Measurements from ENCODE around the gene GTPBP10. TPM values are rescaled to one million over a fixed set of nuclear protein-coding genes. Genes with fewer than 3 reads are reported as not detected.

GTPBP10 gene
- total and polyA plus RNA-seq, 9 of the 15 experiments (the other 6 are each of a cell fraction or from before 2014, with no cell fraction given), result 34.6 to 89.8 (median 76.4) TPM

DNA sequence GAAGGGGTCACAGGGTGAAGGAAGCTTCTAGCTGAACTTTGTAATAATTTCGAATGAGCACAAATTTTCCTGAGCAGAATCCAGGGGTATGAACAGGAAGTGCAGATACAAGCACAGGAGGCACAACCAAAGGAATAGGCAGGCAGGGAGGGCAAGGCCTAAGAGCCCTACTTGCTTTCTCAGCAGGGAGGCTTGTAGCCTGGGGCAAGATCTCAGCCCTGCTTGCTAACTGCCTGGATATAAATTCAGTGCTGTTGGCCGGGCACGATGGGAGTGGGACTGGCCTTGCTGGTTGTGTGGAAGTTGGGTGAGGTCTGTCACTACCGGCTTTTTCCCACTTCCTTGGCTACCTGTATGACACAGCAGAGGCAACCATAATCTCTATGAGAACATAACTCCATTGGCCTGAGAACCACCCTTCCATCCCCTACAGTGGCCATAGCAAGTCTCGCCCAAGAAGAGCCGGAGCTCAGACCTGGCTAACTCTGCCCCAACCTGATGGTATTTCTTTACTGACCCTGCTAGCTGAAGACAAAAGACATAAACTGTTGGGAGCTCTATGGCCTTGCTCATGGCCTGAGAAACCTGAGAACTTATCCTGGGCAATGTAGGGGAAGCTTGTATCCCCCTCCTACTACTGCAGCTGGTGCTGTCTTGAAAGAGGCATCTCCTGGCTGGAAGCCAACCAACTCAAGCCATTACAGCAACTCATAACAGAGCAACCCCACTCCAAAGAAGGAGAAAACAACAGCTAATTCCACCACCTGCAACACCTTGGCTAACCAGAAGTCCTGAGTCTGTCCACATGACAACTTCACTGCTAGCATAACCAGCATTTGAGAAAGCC lies 84.3 kb downstream of the GTPBP10 start:
- ChIA-PET CTCF (ENCODE audit: low intra/inter-chr PET ratio) (no interaction called here), POLR2A (interaction anchor here (0.6 kb wide), 1 partner anchor 62 kb away, joined by 3 read pairs; no protein-coding TSS in a partner anchor)
- Histone ChIP-seq H3K4me2 (ENCODE audit: insufficient read depth, low read length) (no peak overlapping the region), H3K36me3 (ENCODE audit: control insufficient read depth, insufficient read depth, low read length) (no peaks in the 10 kb centered on the region), H3K79me2 (ENCODE audit: control insufficient read depth, insufficient read depth, low read length) (no peaks in the 10 kb centered on the region), H4K20me1 (replicated peaks; ENCODE audit: control insufficient read depth, insufficient read depth, low read length) (no peaks in the 10 kb centered on the region), H3K9me3 (replicated peaks; ENCODE audit: control insufficient read depth, insufficient read depth, low read depth, low read length) (0 out of 2 replicates have a peak, but pooled peaks cover 2% of the 10 kb centered on the region), H3K9me1 (ENCODE audit: control insufficient read depth, insufficient read depth, low read length) (no peaks in the 10 kb centered on the region), H3K4me1 (replicated peaks in 1 of 2; ENCODE audit: control insufficient read depth in 2 of 2, insufficient read depth in 2 of 2, low read length in 2 of 2) (no peaks in the 10 kb centered on the region), H3K9ac (ENCODE audit: insufficient read depth in 1 of 2, low read depth in 2 of 2, low read length in 2 of 2) (no peak overlapping the region), H2AFZ (ENCODE audit: low read depth, low read length) (no peak overlapping the region), H3K27me3 (ENCODE audit: control insufficient read depth in 2 of 2, insufficient read depth in 2 of 2, low read length in 2 of 2) (no peaks in the 10 kb centered on the region; a peak in 1 of 5 replicates), H3K27ac (ENCODE audit: extremely low read depth, low read depth, low read length) (no peak overlapping the region), H3K4me3 (no peak overlapping the region)
- no peak for DNase-seq (ENCODE audit: extremely low read depth in 1 of 4, low spot score in 3 of 4)
- WGBS (ENCODE audit: insufficient coverage, low coverage, missing lambda C conversion rate), result 0% methylated on average over 6 of the region's 6 CpGs
- intact Hi-C loops (cut with micrococcal nuclease), result no loop called here
- ATAC-seq, result no peak
- in situ Hi-C loops (cut with MboI), result loop anchor here (5.0 to 10.0 kb wide), 2 partner anchors 264 to 1886 kb away; no protein-coding TSS in a partner anchor
- no peak for FAIRE-seq
- BruUV-seq (replicated peaks), result no TSS peak
- peak; percentile 28; the same call in 1 of the 2 replicates for TF ChIP-seq NFIC (IDR thresholded peaks at IDR 0.05)
- TF ChIP-seq CEBPG (CRISPR knock-in tag; IDR thresholded peaks at IDR 0.05), result no peak
- no peak for TF ChIP-seq CEBPG (tag; conservative IDR thresholded peaks at IDR 0.05 in 1 of 2, IDR thresholded peaks at IDR 0.05 in 1 of 2)

DNA sequence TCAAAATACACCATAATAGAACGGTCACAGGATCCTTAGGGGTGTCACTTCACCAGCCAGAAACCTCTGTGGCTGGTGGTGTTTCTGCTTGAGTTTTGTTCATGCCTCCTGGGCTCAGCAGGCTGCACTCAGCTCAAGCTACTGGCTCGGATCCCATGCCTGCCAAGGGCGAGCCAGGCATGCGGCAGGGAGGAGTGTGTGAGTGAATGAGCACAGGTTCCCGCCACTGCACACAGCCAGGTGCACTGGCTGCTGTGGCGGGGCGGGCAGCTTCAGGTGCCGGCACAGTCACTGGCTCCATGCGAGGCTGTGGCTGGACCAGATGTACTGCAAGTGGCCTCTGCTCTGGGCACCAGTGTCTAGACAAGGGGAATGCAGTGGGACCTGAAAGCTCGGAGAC lies 86.2 kb downstream of the GTPBP10 start:
- no peak for FAIRE-seq
- 0 out of 2 replicates have a peak, but pooled peaks cover 2% of the 10 kb centered on the region for H3K9me3 ChIP-seq (replicated peaks; ENCODE audit: control insufficient read depth, insufficient read depth, low read depth, low read length)
- H4K20me1 ChIP-seq (replicated peaks; ENCODE audit: control insufficient read depth, insufficient read depth, low read length), result no peaks in the 10 kb centered on the region
- no peak for TF ChIP-seq SIX5 (IDR thresholded peaks at IDR 0.05; ENCODE audit: borderline replicate concordance in 1 of 2, insufficient read depth in 1 of 2, low read depth in 1 of 2, low read length in 2 of 2)
- no peak for TF ChIP-seq LCOR (CRISPR knock-in tag; IDR thresholded peaks at IDR 0.05)
- TF ChIP-seq TOE1 (IDR thresholded peaks at IDR 0.05; ENCODE audit: borderline replicate concordance), result no peak
- TF ChIP-seq TOE1 (CRISPR knock-in tag; IDR thresholded peaks at IDR 0.05; ENCODE audit: borderline replicate concordance, low read depth), result no peak
- no peak for TF ChIP-seq ZNF79 (CRISPR knock-in tag; IDR thresholded peaks at IDR 0.05; ENCODE audit: low read depth)
- TF ChIP-seq RBBP5 (IDR thresholded peaks at IDR 0.05; ENCODE audit: borderline replicate concordance, insufficient read depth, low read length, poor library complexity, severe bottlenecking), result no peak
- TF ChIP-seq, protein P1, sequence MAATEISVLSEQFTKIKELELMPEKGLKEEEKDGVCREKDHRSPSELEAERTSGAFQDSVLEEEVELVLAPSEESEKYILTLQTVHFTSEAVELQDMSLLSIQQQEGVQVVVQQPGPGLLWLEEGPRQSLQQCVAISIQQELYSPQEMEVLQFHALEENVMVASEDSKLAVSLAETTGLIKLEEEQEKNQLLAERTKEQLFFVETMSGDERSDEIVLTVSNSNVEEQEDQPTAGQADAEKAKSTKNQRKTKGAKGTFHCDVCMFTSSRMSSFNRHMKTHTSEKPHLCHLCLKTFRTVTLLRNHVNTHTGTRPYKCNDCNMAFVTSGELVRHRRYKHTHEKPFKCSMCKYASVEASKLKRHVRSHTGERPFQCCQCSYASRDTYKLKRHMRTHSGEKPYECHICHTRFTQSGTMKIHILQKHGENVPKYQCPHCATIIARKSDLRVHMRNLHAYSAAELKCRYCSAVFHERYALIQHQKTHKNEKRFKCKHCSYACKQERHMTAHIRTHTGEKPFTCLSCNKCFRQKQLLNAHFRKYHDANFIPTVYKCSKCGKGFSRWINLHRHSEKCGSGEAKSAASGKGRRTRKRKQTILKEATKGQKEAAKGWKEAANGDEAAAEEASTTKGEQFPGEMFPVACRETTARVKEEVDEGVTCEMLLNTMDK (IDR thresholded peaks at IDR 0.05; ENCODE audit: borderline replicate concordance, insufficient read depth, low read depth, low read length, poor library complexity, severe bottlenecking), result no peak
- no peak overlapping the region for H3K4me2 ChIP-seq (ENCODE audit: insufficient read depth, low read length)
- no peak overlapping the region for H3K4me3 ChIP-seq
- CTCF ChIA-PET (ENCODE audit: low intra/inter-chr PET ratio), result no interaction called here
- no TSS peak for BruUV-seq (replicated peaks)
- no peaks in the 10 kb centered on the region; a peak in 1 of 5 replicates for H3K27me3 ChIP-seq (ENCODE audit: control insufficient read depth in 2 of 2, insufficient read depth in 2 of 2, low read length in 2 of 2)
- in situ Hi-C loops (cut with MboI) (loop anchor here (5.0 to 10.0 kb wide), 2 partner anchors 265 to 1888 kb away; no protein-coding TSS in a partner anchor), intact Hi-C loops (cut with micrococcal nuclease) (no loop called here)
- no peak for ATAC-seq
- H3K36me3 ChIP-seq (ENCODE audit: control insufficient read depth, insufficient read depth, low read length), result no peaks in the 10 kb centered on the region
- H3K9me1 ChIP-seq (ENCODE audit: control insufficient read depth, insufficient read depth, low read length), result no peaks in the 10 kb centered on the region
- H3K79me2 ChIP-seq (ENCODE audit: control insufficient read depth, insufficient read depth, low read length), result no peaks in the 10 kb centered on the region
- no peaks in the 10 kb centered on the region for H3K4me1 ChIP-seq (replicated peaks in 1 of 2; ENCODE audit: control insufficient read depth in 2 of 2, insufficient read depth in 2 of 2, low read length in 2 of 2)
- H2AFZ ChIP-seq (ENCODE audit: low read depth, low read length), result no peak overlapping the region
- DNase-seq (ENCODE audit: extremely low read depth in 1 of 4, low spot score in 3 of 4), result no peak
- 1% methylated on average over 10 of the region's 10 CpGs for WGBS (ENCODE audit: insufficient coverage, low coverage, missing lambda C conversion rate)
- POLR2A ChIA-PET, result no interaction called here
- no peak overlapping the region for H3K27ac ChIP-seq (ENCODE audit: extremely low read depth, low read depth, low read length)
- no peak overlapping the region for H3K9ac ChIP-seq (ENCODE audit: insufficient read depth in 1 of 2, low read depth in 2 of 2, low read length in 2 of 2)
